Dedifferentiated amniotic fluid mesenchymal stem cell (primary cell): ENCODE data around the gene CGN.

ENCODE experiments used
- DNase-seq: peaks from one replicate; pipeline ENCODE4 v3.0.0-alpha.2; 2016; ENCODE audit errors: extremely low spot score

The CGN gene, protein sequence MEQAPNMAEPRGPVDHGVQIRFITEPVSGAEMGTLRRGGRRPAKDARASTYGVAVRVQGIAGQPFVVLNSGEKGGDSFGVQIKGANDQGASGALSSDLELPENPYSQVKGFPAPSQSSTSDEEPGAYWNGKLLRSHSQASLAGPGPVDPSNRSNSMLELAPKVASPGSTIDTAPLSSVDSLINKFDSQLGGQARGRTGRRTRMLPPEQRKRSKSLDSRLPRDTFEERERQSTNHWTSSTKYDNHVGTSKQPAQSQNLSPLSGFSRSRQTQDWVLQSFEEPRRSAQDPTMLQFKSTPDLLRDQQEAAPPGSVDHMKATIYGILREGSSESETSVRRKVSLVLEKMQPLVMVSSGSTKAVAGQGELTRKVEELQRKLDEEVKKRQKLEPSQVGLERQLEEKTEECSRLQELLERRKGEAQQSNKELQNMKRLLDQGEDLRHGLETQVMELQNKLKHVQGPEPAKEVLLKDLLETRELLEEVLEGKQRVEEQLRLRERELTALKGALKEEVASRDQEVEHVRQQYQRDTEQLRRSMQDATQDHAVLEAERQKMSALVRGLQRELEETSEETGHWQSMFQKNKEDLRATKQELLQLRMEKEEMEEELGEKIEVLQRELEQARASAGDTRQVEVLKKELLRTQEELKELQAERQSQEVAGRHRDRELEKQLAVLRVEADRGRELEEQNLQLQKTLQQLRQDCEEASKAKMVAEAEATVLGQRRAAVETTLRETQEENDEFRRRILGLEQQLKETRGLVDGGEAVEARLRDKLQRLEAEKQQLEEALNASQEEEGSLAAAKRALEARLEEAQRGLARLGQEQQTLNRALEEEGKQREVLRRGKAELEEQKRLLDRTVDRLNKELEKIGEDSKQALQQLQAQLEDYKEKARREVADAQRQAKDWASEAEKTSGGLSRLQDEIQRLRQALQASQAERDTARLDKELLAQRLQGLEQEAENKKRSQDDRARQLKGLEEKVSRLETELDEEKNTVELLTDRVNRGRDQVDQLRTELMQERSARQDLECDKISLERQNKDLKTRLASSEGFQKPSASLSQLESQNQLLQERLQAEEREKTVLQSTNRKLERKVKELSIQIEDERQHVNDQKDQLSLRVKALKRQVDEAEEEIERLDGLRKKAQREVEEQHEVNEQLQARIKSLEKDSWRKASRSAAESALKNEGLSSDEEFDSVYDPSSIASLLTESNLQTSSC

DNA sequence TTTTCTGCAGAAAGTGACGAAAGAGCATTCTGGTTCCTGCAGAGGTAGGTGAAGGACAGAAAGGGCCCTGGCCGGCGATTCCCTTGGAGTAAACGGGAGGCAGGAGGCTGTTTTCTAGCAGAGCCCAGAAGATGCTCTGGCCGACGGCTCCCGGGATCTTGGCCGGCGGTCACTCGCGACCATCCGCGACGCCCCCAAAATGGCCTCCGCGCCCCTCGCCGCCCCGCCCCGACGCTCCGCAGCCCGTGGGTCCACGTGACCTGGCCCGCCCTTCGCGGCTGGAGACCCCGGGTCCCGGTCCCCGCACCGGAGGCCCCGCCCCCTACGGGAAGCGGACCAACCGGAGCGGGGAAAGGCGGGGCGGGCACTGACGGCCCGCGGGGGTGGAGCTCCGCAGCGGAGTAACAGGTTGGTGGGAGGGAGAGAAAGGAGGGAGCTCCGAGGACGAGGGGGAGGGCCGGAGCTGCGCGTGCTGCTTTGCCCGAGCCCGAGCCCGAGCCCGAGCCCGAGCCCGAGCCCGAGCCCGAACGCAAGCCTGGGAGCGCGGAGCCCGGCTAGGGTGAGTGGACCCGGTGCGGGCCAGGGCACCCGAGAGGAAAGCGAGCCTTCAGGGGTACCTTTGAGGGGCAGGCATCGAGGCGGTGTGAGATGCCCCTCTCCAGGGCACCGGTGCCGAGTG lies at the start of gene CGN:
CGN (plus strand) TSS at position 431 of the 679 bp plus-strand sequence. CDS start 7,133 bp downstream, outside the sequence.
- DNase-seq = peak; percentile 46

DNA sequence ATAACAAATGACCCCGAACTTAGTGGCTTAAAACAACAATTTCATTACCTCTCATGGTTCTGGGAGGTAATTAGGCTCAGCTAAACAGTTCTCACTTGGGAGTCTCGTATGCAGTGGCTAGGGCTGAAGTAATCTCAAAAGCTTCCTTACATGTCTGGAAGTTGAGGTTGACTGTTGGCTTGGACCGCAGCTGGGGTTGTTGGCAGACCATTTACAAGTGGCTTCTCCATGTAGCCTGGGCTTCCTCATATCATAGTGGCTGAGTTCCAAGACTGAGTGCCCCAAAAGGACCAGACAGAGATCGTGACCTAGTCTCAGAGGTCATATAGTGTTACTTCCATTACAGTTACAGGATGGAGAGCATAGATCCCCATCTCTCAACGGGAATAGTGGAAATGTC lies 49.5 kb upstream of the CGN start:
- DNase-seq = no peak

DNA sequence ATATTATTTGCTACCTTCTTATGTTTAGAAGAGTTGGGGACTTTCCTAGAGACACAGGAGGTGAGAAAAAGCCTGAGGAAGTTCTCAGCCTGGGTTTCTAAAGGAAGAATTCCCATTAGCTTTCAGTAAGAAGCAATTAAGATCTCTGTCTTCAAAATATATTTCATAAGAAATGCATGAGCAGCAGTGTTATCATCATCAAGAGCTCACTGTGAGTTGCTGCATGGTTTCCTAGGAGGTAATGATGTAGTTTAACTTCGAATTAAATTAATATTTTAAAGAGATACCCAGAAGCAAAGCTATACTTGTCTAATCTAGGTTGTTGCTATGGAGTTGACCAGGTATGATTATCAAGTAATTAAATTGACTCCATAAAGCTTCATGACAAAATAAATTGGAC lies 46.2 kb upstream of the CGN start:
- no peak for DNase-seq

DNA sequence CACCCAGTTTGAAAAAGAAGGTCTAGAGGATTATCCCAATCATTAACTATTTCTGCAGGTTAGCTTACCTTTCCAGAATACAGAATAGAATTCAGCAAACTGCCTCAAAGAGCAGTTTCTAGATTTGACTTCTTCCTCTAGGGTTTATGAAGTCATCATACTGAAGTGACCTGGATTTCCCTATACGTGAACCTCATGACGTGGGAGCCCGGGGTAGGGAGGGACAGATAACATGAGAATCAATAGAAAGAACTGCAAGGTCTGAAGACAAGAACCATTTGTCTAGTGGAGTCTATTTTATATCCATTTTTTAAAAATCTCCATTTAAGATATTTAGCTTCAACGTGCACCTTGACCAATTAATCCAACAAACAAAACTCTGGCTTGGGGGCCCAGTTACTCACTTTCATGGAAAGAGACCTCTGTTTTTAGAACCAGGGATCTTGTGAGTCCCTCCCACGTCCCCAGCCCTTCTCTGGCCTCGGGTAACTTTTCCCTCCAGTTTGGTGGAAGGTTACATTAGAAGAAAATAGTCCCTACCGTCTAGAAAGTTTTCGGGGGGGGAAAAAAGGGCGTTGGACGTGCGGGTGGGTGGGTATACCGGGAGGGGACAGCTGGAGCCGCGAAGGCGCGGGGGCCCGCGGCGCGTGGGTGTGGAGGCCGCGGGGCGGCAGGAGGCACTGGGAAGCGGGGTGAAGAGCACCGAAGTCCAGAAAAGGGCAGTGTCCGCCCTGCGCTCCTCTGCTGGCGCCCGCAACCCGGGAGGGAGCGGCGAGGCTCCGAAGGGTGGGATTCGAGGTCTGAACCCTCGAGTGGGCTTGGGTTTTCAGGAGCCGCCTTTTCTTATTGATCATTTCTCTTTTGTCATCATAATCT lies 38.1 kb upstream of the CGN start:
- peak; percentile 43 for DNase-seq

DNA sequence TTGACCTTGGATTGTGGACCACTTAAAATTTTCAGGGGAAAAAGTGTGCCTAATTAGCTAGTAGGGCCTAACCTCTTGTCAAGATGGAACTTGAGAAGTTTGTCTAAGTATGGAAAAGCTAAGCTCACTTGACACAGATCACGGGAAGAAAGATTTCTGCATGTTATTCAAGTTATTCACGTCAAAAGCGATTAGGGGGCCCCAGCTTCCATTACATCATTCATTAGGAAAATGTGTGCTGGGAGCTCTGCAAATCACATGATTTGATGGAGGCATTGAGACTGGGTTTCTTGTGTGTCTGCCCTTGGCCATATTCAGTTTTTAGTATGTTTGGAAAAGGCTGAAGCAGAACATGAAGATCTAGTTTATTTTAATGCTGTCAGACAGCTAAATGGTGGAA lies 36.4 kb upstream of the CGN start:
- no peak for DNase-seq

DNA sequence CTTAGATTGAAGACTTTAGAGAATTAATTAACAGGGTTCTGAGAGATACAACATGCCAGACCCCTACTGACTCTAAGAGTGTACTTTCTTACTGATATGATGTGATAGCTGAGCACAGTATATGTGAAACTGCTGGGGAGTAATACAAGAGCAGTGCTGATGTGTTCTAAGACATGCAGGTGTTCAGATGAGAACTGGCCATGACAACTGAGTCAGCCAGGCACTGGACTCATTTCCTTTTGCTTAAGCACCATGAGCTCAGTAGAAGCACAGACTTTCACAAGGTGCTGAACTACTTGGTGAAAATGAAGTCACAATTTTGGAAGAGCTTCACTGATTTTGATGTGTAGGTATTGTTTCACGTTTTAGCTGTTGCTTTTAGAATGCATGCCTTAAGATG lies 36.0 kb upstream of the CGN start:
- DNase-seq = no peak

DNA sequence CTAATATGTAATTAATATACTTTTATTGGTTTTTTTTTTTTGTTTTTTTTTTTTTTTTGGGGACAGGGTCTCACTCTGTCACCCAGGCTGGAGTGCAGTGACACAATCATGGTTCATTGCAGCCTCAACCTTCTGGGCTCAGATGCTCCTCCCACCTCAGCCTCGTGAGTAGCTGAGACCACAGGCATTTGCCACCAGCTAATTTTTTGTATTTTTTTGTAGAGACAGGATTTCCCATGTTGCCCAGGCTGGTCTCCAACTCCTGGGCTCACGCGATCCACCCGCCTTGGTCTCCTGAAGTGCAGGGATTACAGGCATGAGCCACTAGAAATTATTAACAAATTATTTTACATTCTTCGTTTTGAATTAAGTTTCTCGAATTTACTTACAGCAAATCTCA lies 35.1 kb upstream of the CGN start:
- DNase-seq = no peak

DNA sequence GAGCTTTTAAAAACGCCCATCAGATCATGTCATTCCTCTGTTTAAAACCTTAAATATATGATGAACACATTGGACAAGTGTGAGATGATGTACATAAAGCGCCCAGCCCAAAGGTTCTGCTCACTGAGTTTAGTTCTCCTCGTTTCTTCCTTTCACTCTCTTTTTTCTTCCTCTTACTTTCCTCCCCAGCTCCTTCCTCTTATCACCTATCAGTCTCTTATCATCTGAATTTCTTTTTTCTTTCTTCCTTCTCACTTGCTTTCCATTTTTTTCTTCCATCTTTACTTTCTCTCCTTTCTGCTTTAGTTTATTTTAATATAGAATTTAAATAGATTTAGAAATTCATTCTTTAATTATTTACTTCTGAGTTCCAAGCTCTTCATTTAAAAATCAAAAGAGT lies 34.1 kb upstream of the CGN start:
- no peak for DNase-seq

DNA sequence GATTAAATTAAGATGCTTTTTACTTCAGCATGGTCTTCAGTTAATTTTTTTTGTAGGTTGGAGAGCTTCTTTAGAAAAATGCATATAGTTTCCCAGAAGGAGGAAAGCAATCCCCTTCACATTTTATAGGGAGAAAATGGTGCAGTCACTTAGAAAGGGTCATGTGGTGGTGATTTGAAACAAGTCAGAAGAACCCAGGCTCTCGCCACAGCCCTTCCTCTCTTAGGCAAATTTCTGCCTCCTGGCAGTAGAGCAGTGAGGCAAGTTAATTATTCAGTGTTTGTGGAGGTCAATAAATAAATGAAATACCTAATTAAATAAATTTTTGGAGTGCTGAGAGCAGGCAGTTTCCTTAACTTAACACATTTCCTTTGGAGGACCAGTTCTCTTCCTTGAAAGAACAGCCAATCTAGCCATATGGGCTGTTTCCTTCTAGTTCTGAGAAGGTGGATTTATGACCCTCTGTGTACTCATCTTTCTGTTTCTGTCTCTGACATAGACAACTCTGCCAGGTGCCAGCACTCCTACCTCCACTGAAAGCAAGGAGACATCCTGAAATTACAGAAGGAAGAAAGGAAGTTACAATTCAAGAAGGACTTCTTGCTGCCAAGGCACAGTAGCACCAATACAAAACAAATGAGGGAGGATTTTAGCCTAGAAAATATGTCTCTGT lies 32.9 kb upstream of the CGN start:
- DNase-seq = no peak

DNA sequence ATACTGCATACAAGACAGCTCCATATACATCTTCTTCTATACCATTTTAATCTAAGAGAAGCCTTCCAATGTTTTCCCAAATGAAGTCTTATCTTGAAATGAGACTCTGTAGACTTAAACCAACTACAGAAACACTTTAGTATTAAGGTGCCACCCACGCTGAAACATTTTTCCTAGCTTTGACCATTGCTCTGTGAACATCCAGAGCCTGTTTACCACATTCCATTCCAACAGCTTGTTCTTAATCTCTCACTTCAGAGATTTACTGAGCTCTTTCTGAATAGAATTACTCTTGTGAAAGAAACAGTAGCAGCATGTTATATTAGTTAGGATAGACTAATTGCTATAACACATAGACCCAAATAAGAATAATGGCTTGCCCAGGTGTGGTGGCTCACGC lies 32.3 kb upstream of the CGN start:
- no peak for DNase-seq

DNA sequence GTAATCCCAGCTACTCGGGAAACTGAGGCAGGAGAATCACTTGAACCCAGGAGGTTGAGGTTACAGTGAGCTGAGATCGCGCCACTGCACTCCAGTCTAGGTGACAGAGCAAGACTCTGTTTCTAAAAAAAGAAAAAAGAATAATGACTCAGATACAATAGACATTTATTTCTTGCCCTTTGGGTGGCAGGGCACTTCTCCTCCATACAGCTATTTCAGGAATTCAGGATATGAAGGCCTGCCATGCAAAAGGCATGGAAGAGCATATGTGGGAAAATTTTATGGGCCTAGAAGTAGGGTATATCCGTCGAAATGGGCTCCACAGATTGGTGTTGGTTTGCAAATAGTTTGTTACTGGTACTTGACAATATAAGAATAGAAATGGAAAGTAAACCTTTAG lies 31.7 kb upstream of the CGN start:
- no peak for DNase-seq

DNA sequence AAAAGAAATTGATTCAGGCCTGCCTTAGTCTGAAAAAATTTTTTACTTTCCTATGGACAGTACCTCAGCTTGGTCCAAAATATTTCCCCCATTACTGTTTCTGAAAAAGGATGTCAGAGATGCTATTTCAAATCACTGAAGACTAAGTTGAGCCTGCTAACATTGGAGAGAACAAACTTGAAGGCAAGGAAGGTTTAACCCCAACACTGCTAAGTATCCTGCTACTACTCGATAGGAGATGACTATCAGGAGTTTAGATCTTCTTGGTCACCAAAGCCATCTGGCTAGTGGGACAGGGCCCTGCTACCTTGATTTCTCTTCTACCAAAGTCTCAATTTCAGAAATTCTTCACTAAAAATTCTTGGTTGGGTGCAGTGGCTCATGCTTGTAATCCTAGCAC lies 29.2 kb upstream of the CGN start:
- no peak for DNase-seq

DNA sequence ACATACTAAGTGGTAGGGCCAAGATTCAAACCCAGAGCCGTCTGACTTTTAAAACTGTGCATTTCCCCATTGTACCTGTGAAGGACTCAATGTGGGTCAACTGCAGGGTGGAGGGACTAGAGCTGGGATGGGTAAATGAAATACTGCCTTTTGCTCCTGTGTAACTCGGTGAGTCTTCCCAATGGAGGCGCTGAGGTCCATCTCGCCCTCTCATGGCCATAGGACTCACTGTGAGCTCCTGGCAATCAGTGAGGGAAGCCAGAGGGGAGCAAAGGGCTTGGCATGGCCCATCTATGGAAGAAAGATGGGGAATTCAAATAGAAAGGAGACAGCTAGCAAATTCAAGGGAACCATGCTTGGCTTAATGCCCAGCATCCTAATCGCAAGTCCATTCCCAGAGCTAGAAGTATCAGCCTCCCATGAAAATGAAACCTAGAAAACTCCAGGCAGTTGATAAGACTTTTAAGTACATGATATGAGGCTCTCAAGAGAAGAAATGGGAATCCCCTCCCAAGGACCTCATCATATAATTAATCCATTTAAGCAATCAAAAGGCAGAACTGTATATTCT lies 25.4 kb upstream of the CGN start:
- DNase-seq = no peak

DNA sequence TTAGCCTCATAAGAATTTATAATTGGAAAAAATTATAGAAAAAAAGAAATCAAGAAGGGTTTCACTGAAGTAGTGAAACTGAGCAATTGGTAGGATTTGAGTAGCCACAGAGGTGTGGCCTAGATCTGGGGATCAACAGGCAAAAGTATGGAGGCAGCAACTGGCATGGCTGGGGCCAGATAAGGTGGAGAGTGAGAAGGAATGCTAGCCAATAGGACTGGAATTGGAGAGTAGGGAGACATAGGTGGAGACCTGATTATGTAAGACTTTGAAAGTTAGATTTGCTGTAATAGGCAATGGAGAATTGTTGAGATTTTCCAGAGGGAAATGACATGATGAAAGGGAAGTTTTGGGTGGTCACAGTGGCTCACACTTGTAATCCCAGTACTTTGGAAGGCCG lies 24.6 kb upstream of the CGN start:
- no peak for DNase-seq

DNA sequence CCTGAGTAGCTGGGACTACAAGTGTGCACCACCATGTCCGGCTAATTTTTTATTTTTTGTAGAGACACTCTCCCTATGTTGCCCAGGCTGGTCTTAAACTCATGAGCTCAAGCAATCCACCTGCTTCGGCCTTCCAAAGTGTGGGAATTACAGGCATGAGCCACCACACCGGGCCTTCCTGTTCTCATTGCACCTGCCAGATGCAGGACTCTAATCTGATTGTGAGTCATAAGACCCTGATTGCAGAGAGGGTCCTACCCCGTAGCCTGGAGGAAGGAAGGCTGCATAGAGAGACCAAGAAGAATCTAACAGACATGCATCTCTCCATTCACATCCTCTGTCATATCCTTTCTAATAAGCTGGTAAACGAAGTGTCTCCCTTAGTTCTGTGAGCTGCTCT lies 19.5 kb upstream of the CGN start:
- no peak for DNase-seq

DNA sequence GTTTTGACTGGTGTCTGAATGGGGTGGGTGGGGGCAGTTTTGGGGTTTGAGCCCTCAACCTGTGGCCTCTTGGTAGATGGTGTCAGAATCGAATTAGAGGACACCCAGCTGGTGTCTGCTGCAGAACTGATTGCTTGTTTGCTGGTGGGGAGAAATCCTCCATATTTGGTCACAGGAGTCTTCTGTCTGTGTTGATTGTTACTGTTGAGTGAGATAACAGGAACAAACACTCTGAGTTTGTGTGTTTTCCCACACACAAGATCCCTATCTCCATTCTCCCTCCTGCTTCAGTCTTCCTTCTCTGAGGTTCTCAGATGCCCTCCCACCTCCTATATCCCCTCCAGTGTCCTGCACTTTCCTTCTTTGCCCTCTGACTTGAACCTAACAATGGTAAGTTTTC lies 19.1 kb upstream of the CGN start:
- DNase-seq = no peak

DNA sequence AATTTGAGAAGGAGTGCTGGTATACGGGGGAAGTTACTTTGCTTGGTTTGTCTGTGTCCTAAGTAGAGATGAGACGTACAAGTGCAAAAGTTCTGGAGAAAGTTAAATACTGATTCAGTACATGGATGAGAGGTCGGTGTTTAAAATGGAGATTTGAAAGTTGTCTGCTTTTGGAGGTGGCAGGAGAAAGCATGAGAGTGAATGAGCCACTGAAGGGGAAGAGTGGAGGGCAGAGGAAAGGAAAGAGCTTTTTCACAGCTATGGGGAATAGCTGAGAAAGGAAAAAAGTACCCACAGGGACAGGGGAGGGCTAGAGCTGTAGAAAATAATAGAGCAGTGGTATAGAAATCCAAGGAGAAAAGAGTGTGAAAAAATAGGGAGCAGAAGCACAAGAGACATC lies 18.1 kb upstream of the CGN start:
- no peak for DNase-seq

DNA sequence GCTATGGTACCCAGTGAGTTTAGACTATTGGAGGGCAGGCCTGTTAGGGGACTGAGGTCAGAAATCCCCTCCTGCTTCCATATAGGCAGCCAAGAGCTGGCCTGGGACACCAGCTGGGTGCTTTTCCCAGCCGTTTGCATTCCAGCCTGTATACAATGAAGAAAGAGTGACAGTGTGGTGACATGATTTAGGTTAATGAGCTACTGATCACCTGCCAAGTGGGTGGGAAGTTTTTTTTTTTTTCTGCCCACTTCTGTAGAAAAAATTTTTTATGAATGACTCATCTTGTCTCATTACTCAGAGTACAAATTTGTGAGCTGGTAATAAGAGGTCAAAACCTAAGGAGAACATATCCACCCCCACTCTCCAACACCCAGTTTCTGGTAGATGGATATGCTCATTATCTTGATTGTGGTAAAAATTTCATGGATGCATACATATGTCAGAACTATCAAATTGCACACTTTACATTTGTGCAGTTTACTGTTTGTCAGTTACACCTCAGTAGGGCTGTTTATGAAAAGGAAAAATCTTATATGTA lies 16.4 kb upstream of the CGN start:
- DNase-seq = peak; percentile 22

DNA sequence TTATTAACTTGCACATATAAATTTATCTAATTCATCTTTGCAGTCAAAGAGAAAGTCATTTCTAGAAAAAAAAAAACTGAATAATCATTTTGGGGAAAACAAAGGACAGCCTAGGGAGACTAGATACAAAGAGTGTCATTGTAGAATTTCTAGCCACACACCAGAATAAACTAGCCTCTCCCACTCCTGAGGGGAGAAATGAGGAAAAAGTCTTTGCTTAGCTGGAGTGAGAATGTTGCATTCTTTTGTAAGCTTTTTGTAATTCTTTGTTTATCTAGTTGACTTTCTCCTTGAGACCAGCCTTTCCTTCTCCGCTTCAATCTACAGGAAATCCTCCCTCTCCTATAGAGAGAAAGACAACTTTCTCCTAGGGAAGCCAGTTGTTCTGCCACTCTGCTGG lies 15.9 kb upstream of the CGN start:
- no peak for DNase-seq

DNA sequence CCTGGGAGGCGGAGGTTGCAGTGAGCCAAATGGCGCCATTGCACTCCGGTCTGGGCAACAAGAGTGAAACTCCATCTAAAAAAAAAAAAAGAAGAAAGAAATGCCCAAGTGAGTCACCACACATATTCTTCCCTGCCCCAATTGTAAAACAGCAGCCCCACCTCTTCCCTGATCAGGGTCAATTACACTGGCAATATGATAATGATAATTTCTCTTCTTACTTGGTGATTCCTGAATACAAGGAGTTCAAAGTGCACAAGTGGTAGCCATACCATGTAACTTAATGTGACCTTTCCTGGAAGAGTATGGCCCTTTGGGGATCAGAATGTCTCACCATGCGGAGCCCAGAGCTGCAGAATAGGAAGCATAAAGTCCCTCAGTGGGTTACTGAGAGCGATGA lies 11.8 kb upstream of the CGN start:
- no peak for DNase-seq
